Stomach (tissue), 9 donors: ENCODE data around the gene KIF4B. TPM values are rescaled to one million over a fixed set of nuclear protein-coding genes. Genes with fewer than 3 reads are reported as not detected.

ENCODE experiments used
- DNase-seq, 2 donors: peaks; one replicate each; pipeline versions ENCODE4 v3.0.0 to v3.0.0-alpha.2; 2013 to 2019
- H3K27ac ChIP-seq, 5 donors: fragments of 200-600 bp in 4 of 5; sonication (generic) in 4 of 5; one replicate each; pipeline ENCODE4 v1.5.1; 2013 to 2019; ENCODE audit warnings: mild to moderate bottlenecking in 1 of 5, moderate library complexity in 1 of 5
- H3K27me3 ChIP-seq, 3 donors: fragments of 200-600 bp; sonication (generic); one replicate each; pipeline ENCODE4 v1.5.1; 2017 to 2019; ENCODE audit warnings: mixed run types in 1 of 3
- H3K36me3 ChIP-seq, 4 donors: fragments of 200-600 bp; sonication (generic); 1 replicate in 3 of 4; 2 replicates in 1 of 4; pipeline ENCODE4 v1.5.1; 2016 to 2019
- H3K4me1 ChIP-seq, 4 donors: fragments of 200-600 bp; sonication (generic); one replicate each; pipeline ENCODE4 v1.5.1; 2016 to 2019
- H3K4me3 ChIP-seq, 4 donors: fragments of 200-600 bp; sonication (generic) in 3 of 4; one replicate each; pipeline ENCODE4 v1.5.1; 2016 to 2019; ENCODE audit warnings: mild to moderate bottlenecking in 1 of 4
- H3K9me3 ChIP-seq, 4 donors: fragments of 200-600 bp; sonication (generic); one replicate each; pipeline ENCODE4 v1.5.1; 2016 to 2019
- EP300 ChIP-seq: sonication (generic); formaldehyde crosslinking; IDR thresholded peaks from one replicate; pipeline ENCODE4 v1.6.1; 2017; ENCODE audit warnings: antibody characterized with exemption
- POLR2A ChIP-seq, 4 donors: fragments of 450-650 bp; IDR thresholded peaks; one replicate each; pipeline ENCODE4 v1.6.1; 2016; ENCODE audit warnings: antibody characterized with exemption in 4 of 4, control low read depth in 2 of 4, mild to moderate bottlenecking in 1 of 4, moderate library complexity in 1 of 4
- POLR2AphosphoS5 ChIP-seq, 3 donors: sonication (generic); formaldehyde crosslinking; IDR thresholded peaks; one replicate each; pipeline ENCODE4 v1.6.1; 2016; ENCODE audit warnings: antibody characterized with exemption in 3 of 3
- WGBS, 5 donors: extraction: QIAGEN DNeasy Blood & Tissue Kit in 3 of 5; methylation state at CpG; one replicate each; pipeline versions ENCODE4 v1.1.5 to v1.1.7; 2013 to 2018; 5-methylcytosine and 5-hydroxymethylcytosine counted together
- intact Hi-C: fragments of 100-400 bp; cut with DNase I; formaldehyde crosslinking; loops from one replicate; pipeline ENCODE4 v1.15.1; 2023; ENCODE audit warnings: low total_unique reads
- polyA plus RNA-seq, 3 donors: library from polyadenylated mRNA; stranded (reverse); fragments of 200-250 nt; gene quantifications; one replicate each; pipeline ENCODE4 v1.2.3, GENCODE V29; 2013
- total RNA-seq, 5 donors: library from RNA; depleted of rRNA; stranded (reverse); fragments of >200 nt; gene quantifications; one replicate each; pipeline versions ENCODE4 v1.1.0 to v1.2.3, GENCODE V29; 2014 to 2016
- TF ChIP-seq, protein P1 (sequence below), 7 experiments: fragments of 450-650 bp in 4 of 7; fragments of 200-600 bp in 3 of 7; sonication (generic) in 3 of 7; IDR thresholded peaks; one replicate each; pipeline ENCODE4 v1.5.1; 2016 to 2019; ENCODE audit warnings: antibody characterized with exemption in 7 of 7, control low read depth in 2 of 7, mild to moderate bottlenecking in 1 of 7
- donor health status: healthy with polysubstance abuse.
- donor health status: Bipolar disorder and iron deficiency.
- donor health status: healthy.

Gene KIF4B
- total and polyA plus RNA-seq, 8 donors, result 0.18 TPM; not detected in 7

DNA sequence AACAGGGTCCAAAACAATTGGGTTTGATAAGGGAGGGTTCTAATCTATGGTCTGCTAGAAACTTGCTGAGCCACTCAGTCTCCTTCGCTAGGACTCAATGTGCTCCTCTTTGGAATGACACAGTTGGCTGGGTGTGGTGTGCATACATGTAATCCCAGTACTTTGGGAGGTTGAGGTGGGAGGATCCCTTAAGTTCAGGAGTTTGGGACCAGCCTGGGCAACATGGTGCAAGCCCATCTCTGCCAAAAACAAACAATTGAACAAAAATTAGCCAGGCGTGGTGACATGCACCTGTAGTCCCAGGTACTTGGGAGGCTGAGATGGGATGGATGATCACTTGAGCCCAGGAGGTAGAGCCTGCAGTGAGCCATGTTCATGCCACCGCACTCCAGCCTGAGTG lies 2.7 kb upstream of the KIF4B start:
- Histone ChIP-seq H3K4me3 (no peak overlapping the region), H3K9me3 (no peaks in the 10 kb centered on the region), H3K27me3 (no peaks in the 10 kb centered on the region), H3K36me3 (no peaks in the 10 kb centered on the region), H3K27ac (no peak overlapping the region), H3K4me1 (no peaks in the 10 kb centered on the region)
- WGBS, 5 donors, result 85 to 91% (median 87%) methylated on average over 3 of the region's 3 CpGs
- intact Hi-C loops, result no loop called here
- no peak for DNase-seq
- no peak for TF ChIP-seq POLR2AphosphoS5 (IDR thresholded peaks at IDR 0.05)
- TF ChIP-seq, protein P1, sequence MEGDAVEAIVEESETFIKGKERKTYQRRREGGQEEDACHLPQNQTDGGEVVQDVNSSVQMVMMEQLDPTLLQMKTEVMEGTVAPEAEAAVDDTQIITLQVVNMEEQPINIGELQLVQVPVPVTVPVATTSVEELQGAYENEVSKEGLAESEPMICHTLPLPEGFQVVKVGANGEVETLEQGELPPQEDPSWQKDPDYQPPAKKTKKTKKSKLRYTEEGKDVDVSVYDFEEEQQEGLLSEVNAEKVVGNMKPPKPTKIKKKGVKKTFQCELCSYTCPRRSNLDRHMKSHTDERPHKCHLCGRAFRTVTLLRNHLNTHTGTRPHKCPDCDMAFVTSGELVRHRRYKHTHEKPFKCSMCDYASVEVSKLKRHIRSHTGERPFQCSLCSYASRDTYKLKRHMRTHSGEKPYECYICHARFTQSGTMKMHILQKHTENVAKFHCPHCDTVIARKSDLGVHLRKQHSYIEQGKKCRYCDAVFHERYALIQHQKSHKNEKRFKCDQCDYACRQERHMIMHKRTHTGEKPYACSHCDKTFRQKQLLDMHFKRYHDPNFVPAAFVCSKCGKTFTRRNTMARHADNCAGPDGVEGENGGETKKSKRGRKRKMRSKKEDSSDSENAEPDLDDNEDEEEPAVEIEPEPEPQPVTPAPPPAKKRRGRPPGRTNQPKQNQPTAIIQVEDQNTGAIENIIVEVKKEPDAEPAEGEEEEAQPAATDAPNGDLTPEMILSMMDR (IDR thresholded peaks at IDR 0.05), result no peak
- no peak for TF ChIP-seq POLR2A (IDR thresholded peaks at IDR 0.05)

DNA sequence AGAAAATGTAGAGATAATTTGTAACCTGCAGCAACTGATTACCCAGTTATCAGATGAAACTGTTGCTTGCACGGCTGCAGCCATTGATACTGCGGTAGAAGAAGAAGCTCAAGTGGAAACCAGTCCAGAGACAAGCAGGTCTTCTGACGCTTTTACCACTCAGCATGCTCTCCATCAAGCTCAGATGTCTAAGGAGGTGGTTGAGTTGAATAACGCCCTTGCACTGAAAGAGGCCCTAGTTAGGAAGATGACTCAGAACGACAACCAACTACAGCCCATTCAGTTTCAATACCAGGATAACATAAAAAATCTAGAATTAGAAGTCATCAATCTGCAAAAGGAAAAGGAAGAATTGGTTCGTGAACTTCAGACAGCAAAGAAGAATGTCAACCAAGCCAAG lies 1.7 kb downstream of the KIF4B start:
- H3K4me1 ChIP-seq, result no peaks in the 10 kb centered on the region
- no peaks in the 10 kb centered on the region for H3K27me3 ChIP-seq
- 70 to 78% (median 71%) methylated on average over 6 of the region's 6 CpGs for WGBS, 5 donors
- intact Hi-C loops, result no loop called here
- no peak for DNase-seq
- H3K4me3 ChIP-seq, result no peak overlapping the region
- TF ChIP-seq EP300 (no peak), POLR2AphosphoS5 (IDR thresholded peaks at IDR 0.05) (no peak), POLR2A (IDR thresholded peaks at IDR 0.05) (no peak)
- TF ChIP-seq, protein P1 (IDR thresholded peaks at IDR 0.05), result no peak
- no peaks in the 10 kb centered on the region for H3K36me3 ChIP-seq
- no peaks in the 10 kb centered on the region for H3K9me3 ChIP-seq
- H3K27ac ChIP-seq, result no peak overlapping the region

DNA sequence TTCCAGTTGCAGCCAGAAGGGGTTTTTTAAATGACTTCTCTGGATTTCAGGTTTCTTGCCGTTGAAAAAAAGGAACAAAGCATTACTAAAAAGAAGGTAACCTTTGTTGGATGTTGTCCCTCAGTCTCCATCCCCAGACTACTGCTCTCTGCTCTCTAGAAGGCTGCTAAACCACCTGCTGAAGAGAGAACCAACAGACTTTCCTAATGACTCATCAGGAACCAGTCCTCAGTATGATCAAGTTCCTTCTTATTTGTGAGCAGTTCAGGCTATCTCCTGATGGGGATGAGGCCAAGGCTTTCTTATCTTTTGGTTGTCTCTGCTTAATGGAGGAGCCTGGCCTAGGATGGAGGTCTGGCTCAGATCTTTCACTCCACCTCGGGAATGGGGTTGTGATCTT lies 4.1 kb downstream of the KIF4B start:
- TF ChIP-seq POLR2A (IDR thresholded peaks at IDR 0.05) (no peak), POLR2AphosphoS5 (IDR thresholded peaks at IDR 0.05) (no peak), EP300 (no peak)
- TF ChIP-seq, protein P1 (IDR thresholded peaks at IDR 0.05), result no peak
- Histone ChIP-seq H3K4me3 (no peak overlapping the region), H3K27ac (no peak overlapping the region), H3K4me1 (no peaks in the 10 kb centered on the region), H3K36me3 (no peaks in the 10 kb centered on the region), H3K27me3 (no peaks in the 10 kb centered on the region), H3K9me3 (no peaks in the 10 kb centered on the region)
- intact Hi-C loops, result no loop called here
- 54 to 75% (median 64%) methylated on average over 2 of the region's 2 CpGs for WGBS, 5 donors
- no peak for DNase-seq

DNA sequence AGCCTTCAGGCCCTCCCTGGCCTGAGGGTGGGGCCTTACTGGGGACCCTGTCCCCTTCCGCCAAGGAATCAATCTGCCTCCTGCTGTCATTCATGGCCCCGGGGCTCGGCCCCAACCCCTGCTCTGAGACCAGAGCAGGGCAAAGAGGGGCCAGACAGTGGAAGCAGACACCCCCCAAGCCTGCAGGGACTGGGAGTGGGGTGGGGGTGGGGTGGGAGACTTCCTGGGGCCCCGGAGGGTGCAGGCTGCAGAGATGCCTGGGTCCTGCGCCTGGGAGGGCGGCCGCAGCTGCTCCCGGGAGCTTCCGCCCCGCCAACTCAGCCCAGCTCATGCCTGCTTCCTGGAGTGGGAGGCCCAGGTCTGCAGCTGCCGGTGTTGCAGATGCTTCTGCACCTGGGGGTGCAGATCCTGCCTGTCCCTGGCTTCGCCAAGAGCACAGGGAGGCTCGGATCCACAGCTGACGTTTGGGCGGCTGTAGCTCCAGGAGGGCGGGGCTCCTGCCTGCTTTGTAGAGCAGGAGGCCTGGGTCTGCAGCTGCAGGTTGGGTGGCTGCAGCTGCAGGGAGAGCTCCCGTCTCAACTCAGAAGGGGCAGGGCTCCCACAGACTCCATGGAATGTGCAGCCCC lies 6.2 kb downstream of the KIF4B start:
- H3K36me3 ChIP-seq, result no peaks in the 10 kb centered on the region
- intact Hi-C loops, result no loop called here
- no peaks in the 10 kb centered on the region for H3K27me3 ChIP-seq
- H3K9me3 ChIP-seq, result no peaks in the 10 kb centered on the region
- no peaks in the 10 kb centered on the region for H3K4me1 ChIP-seq
- H3K4me3 ChIP-seq, result no peak overlapping the region
- WGBS, 5 donors, result 73 to 87% (median 77%) methylated on average over 4 to 17 of the region's 17 CpGs
- TF ChIP-seq, protein P1 (IDR thresholded peaks at IDR 0.05), result no peak
- TF ChIP-seq EP300 (no peak), POLR2AphosphoS5 (IDR thresholded peaks at IDR 0.05) (no peak), POLR2A (IDR thresholded peaks at IDR 0.05) (no peak)
- no peak overlapping the region for H3K27ac ChIP-seq
- DNase-seq, result no peak
